Coronary artery (tissue), 2 donors: ENCODE measurements around the gene PRKN.

ENCODE experiments used
- DNase-seq: peaks from one replicate; pipeline ENCODE4 v3.0.0-alpha.2; 2017; ENCODE audit warnings: low spot score
- H3K27ac ChIP-seq, 2 donors: fragments of 200-600 bp; sonication (generic); one replicate each; pipeline ENCODE4 v1.5.1; 2016 to 2019
- H3K4me3 ChIP-seq: fragments of 200-600 bp; sonication (generic); 2 replicates; pipeline ENCODE4 v1.5.1; 2016; ENCODE audit warnings: mild to moderate bottlenecking, moderate library complexity
- CTCF ChIP-seq: fragments of 200-600 bp; sonication (generic); IDR thresholded peaks from one replicate; pipeline ENCODE4 v1.5.1; 2019; ENCODE audit warnings: antibody characterized with exemption

The PRKN gene

GRCh38 chr6:162712694-162713093 is 14.9 kb downstream of the PRKN start:
- H3K27ac ChIP-seq: no peak overlapping the region
- TF ChIP-seq CTCF: no peak
- DNase-seq: no peak
- H3K4me3 ChIP-seq: no peak overlapping the region

- DNase-seq: no peak
- no peak for TF ChIP-seq CTCF
- no peak overlapping the region for H3K27ac ChIP-seq
- no peak overlapping the region for H3K4me3 ChIP-seq
These were observed 16.2 kb downstream of the PRKN start for GRCh38 chr6:162711376-162711775.

GRCh38 chr6:162710936-162711335 is 16.6 kb downstream of the PRKN start:
- no peak overlapping the region for H3K27ac ChIP-seq
- H3K4me3 ChIP-seq: no peak overlapping the region
- no peak for DNase-seq
- no peak for TF ChIP-seq CTCF

GRCh38 chr6:162710419-162710818 is 17.1 kb downstream of the PRKN start:
- TF ChIP-seq CTCF: no peak
- no peak overlapping the region for H3K4me3 ChIP-seq
- no peak for DNase-seq
- no peak overlapping the region for H3K27ac ChIP-seq

- no peak for DNase-seq
- no peak for TF ChIP-seq CTCF
- Histone ChIP-seq H3K27ac (no peak overlapping the region), H3K4me3 (no peak overlapping the region)
These were observed 18.1 kb downstream of the PRKN start for GRCh38 chr6:162709431-162709830.

- DNase-seq: no peak
- no peak overlapping the region for H3K4me3 ChIP-seq
- TF ChIP-seq CTCF: no peak
- no peak overlapping the region for H3K27ac ChIP-seq
These were observed 18.6 kb downstream of the PRKN start for GRCh38 chr6:162708971-162709370.

- no peak overlapping the region for H3K4me3 ChIP-seq
- no peak for DNase-seq
- peak overlapping the region in 1 of 2 donors; percentile 29 for H3K27ac ChIP-seq
- no peak for TF ChIP-seq CTCF
These were observed 21.3 kb downstream of the PRKN start for GRCh38 chr6:162706232-162706631.
